Measurements from ENCODE around the gene MVD.

- TF ChIP-seq EZH2 (IDR thresholded peaks at IDR 0.05; ENCODE audit: borderline replicate concordance, low read length) (no peak), CTCF (conservative IDR thresholded peaks at IDR 0.05 in 1 of 2, IDR thresholded peaks at IDR 0.05 in 1 of 2; ENCODE audit: extremely low read depth in 1 of 2, insufficient read depth in 1 of 2, low read depth in 1 of 2, low read length in 2 of 2) (no peak)
Observed at GRCh38 chr16:88647178-88648070, 15.5 kb downstream of the MVD start.
